ENCODE results near the gene SOX2. TPM values are rescaled to one million over a fixed set of nuclear protein-coding genes. Genes with fewer than 3 reads are reported as not detected.

Gene SOX2
- total and polyA plus RNA-seq, 2 donors (not counting 1 experiment from before 2014, with no cell fraction given) = not detected

GRCh38 chr3:181695661-181696491 is 15.8 kb upstream of the SOX2 start:
- H3K36me3 ChIP-seq (replicated peaks in 1 of 2; ENCODE audit: control extremely low read depth in 1 of 2, control insufficient read depth in 1 of 2, extremely low read depth in 1 of 2, insufficient read depth in 2 of 2, low read length in 1 of 2) = no peaks in the 10 kb centered on the region
- no peak for TF ChIP-seq CTCF (IDR thresholded peaks at IDR 0.05)
- peaks cover 24% of the 10 kb centered on the region for H3K4me1 Mint-ChIP-seq
- WGBS (ENCODE audit: insufficient coverage) = 4% methylated on average over 47 of the region's 65 CpGs
- DNase-seq (peak; percentile 19), ATAC-seq (ENCODE audit: low read depth) (no peak)
- H2AFZ ChIP-seq (ENCODE audit: insufficient read depth, low read depth, low read length, poor library complexity, severe bottlenecking) = peak overlapping the region; percentile 40
- intact Hi-C loops (cut with micrococcal nuclease) = no loop called here
- H3K4me3 ChIP-seq (ENCODE audit: control extremely low read depth in 1 of 5, extremely low read depth in 1 of 5, insufficient read depth in 1 of 5, low read depth in 2 of 5, low read length in 4 of 5) = peak overlapping the region in 2 of 5 experiments; percentile 7 to 11
- H3K4me1 ChIP-seq (ENCODE audit: control insufficient read depth in 2 of 2, insufficient read depth in 2 of 2, low read length in 2 of 2) = peaks cover 12 to 25% of the 10 kb centered on the region in 2 donors
- H4K20me1 ChIP-seq (ENCODE audit: control insufficient read depth, insufficient read depth, low read length, poor library complexity, severe bottlenecking) = no peaks in the 10 kb centered on the region
- peak overlapping the region; percentile 57 for H3K4me3 Mint-ChIP-seq
- no peak overlapping the region for H3K27ac Mint-ChIP-seq
- no peak overlapping the region for H3K27ac ChIP-seq (ENCODE audit: low read length in 2 of 2)
- peaks cover 0 to 45% (median 38%) of the 10 kb centered on the region in 4 experiments for H3K27me3 ChIP-seq (replicated peaks in 1 of 4; ENCODE audit: control extremely low read depth in 1 of 4, control insufficient read depth in 3 of 4, insufficient read depth in 4 of 4, low read length in 3 of 4)
- ChIA-PET CTCF (no interaction called here), POLR2A (no interaction called here)
- peak overlapping the region; percentile 47 for H3K4me2 ChIP-seq (replicated peaks; ENCODE audit: low read depth, low read length, poor library complexity, severe bottlenecking)
- peaks cover 64% of the 10 kb centered on the region for H3K27me3 Mint-ChIP-seq
- peaks cover 4% of the 10 kb centered on the region for H3K9me3 Mint-ChIP-seq (ENCODE audit: insufficient read depth)
- peak overlapping the region; percentile 18 for H3K9ac ChIP-seq (ENCODE audit: low read length)
- H3K79me2 ChIP-seq (ENCODE audit: control insufficient read depth, insufficient read depth, low read length) = no peaks in the 10 kb centered on the region
- peaks cover 0 to 14% (median 1%) of the 10 kb centered on the region in 3 donors for H3K9me3 ChIP-seq (ENCODE audit: control extremely low read depth in 1 of 3, control insufficient read depth in 2 of 3, insufficient read depth in 1 of 3, low read length in 2 of 3)

GRCh38 chr3:181696626-181697230 is 15.0 kb upstream of the SOX2 start:
- DNase-seq (no peak), ATAC-seq (ENCODE audit: low read depth) (no peak)
- intact Hi-C loops (cut with micrococcal nuclease) = no loop called here
- peaks cover 24% of the 10 kb centered on the region for H3K4me1 Mint-ChIP-seq
- Histone ChIP-seq H3K9ac (ENCODE audit: low read length) (no peak overlapping the region), H2AFZ (ENCODE audit: insufficient read depth, low read depth, low read length, poor library complexity, severe bottlenecking) (no peak overlapping the region), H3K79me2 (ENCODE audit: control insufficient read depth, insufficient read depth, low read length) (no peaks in the 10 kb centered on the region), H3K4me2 (replicated peaks; ENCODE audit: low read depth, low read length, poor library complexity, severe bottlenecking) (peak overlapping the region; percentile 47), H3K27me3 (replicated peaks in 1 of 4; ENCODE audit: control extremely low read depth in 1 of 4, control insufficient read depth in 3 of 4, insufficient read depth in 4 of 4, low read length in 3 of 4) (peaks cover 0 to 53% (median 41%) of the 10 kb centered on the region in 4 experiments), H3K9me3 (ENCODE audit: control extremely low read depth in 1 of 3, control insufficient read depth in 2 of 3, insufficient read depth in 1 of 3, low read length in 2 of 3) (peaks cover 0 to 14% (median 1%) of the 10 kb centered on the region in 3 donors), H3K27ac (ENCODE audit: low read length in 2 of 2) (no peak overlapping the region), H4K20me1 (ENCODE audit: control insufficient read depth, insufficient read depth, low read length, poor library complexity, severe bottlenecking) (no peaks in the 10 kb centered on the region), H3K4me1 (ENCODE audit: control insufficient read depth in 2 of 2, insufficient read depth in 2 of 2, low read length in 2 of 2) (peaks cover 16 to 25% of the 10 kb centered on the region in 2 donors), H3K4me3 (ENCODE audit: control extremely low read depth in 1 of 5, extremely low read depth in 1 of 5, insufficient read depth in 1 of 5, low read depth in 2 of 5, low read length in 4 of 5) (no peak overlapping the region), H3K36me3 (replicated peaks in 1 of 2; ENCODE audit: control extremely low read depth in 1 of 2, control insufficient read depth in 1 of 2, extremely low read depth in 1 of 2, insufficient read depth in 2 of 2, low read length in 1 of 2) (no peaks in the 10 kb centered on the region)
- ChIA-PET CTCF (no interaction called here), POLR2A (no interaction called here)
- H3K4me3 Mint-ChIP-seq = peak overlapping the region; percentile 13
- peaks cover 68% of the 10 kb centered on the region for H3K27me3 Mint-ChIP-seq
- 33% methylated on average over 1 of the region's 11 CpGs for WGBS (ENCODE audit: insufficient coverage)
- H3K9me3 Mint-ChIP-seq (ENCODE audit: insufficient read depth) = peaks cover 4% of the 10 kb centered on the region
- no peak for TF ChIP-seq EZH2 (IDR thresholded peaks at IDR 0.05; ENCODE audit: borderline replicate concordance, insufficient read depth, low read depth, low read length, poor library complexity, severe bottlenecking)
- TF ChIP-seq CTCF (IDR thresholded peaks at IDR 0.05) = no peak
- H3K27ac Mint-ChIP-seq = no peak overlapping the region

All from B cell (primary cell).